CD4-positive, alpha-beta T cell treated with Interleukin-4 for 4 hours (primary cell): ENCODE data around the gene SYT17.

Experiments used
- DNase-seq: peaks from one replicate; pipeline ENCODE4 v3.0.0-alpha.2; 2020

The SYT17 gene

DNA sequence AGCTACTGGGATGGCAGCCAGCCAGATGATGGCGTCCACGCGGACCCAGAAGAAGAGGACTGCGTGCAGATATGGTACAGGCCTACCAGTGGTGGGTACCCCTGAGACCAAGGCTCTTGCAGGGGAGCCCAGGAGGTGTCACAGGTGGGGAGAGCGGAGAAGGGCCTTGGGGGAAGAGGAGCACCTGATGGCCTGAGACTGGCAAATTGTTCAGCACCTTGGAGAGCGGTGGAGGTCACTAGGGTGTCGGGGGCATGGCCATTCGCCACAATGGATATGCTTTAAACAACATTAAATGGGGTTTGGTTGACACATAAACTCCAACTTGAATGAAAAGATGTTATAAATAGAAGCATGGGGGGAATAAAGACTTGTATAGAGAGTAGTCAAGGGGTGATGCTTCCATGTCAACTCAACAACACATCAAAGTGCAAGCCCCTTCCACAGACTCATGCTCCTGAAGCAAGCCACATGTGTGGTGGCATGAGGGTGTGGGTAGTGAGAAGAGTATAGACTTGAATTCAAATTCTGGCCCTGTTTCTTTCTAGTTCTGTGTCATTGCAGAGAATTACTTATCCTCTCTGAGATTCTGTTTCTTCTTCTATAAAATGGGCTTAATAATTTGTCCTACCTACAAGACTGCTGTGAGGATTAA, 139.7 kb downstream of the SYT17 start:
- no peak for DNase-seq

DNA sequence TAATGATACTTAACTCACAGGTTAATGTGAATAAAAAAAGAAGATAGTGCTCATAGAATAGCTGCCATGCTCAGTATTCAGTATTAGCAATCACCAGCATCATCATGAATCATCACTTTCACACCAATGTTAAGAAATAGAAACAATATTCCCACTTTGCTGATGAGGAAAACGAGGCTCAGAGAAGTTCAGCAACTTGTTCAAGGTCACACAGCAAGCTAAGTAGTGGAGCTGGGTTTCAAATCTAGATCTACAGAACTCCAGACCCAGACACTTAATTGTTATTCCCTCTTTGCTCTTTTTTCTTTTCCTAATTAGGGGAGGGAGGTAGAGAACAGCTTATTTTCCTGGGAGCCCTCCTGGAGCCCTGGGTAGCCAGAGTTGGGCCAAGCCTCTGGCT, 140.4 kb downstream of the SYT17 start:
- no peak for DNase-seq

DNA sequence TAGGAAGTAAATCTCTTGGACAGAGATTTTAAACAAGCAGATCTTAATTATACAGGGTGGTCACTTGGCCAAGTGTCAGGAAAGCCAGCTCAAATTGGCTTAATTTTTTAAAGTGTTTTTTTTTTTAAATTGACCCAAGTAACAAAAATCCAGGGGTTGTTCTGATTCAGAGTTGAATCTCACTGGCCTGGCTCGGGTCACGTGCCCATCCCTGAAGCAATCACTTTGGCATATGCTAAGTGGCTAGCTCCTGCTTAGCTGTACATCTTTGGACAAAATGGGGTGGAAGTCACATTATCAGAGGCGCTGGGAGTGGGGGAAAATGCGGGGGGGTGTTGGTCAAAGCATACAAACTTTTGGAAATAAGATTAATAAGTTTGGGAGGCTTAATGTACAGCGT, 141.1 kb downstream of the SYT17 start:
- DNase-seq: no peak

DNA sequence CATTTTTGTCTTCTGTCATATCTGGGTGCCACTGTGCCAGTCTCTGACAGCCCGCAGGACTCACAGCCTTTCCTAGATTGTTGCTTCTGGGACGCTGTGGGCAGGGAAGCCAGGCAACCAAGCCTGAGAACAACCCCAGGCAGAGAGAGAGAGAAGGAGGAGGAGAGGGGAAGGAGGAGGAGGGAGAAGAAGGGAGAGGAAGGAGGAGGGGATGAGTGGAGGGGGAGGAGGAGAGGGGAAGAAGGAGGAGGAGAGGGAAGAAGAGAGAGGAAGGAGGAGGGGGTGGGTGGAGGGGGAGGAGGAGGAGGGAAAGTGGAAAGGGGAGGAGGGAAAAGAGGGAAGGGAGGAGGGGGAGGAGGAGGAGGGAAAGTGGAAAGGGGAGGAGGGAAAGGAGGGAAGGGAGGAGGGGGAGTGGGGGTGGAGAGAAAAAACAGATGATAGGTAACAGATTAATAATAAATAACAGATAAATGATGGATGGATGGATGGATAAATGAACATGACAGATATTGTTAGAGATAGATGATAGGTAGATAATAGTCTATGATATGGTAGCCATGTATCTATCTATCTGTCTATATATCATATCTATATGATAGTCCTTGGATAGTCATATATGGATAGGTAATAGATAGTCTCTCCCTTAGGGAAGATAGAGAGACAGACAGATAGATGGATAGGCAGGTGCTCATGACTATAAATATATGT, 146.8 kb downstream of the SYT17 start:
- DNase-seq: no peak

DNA sequence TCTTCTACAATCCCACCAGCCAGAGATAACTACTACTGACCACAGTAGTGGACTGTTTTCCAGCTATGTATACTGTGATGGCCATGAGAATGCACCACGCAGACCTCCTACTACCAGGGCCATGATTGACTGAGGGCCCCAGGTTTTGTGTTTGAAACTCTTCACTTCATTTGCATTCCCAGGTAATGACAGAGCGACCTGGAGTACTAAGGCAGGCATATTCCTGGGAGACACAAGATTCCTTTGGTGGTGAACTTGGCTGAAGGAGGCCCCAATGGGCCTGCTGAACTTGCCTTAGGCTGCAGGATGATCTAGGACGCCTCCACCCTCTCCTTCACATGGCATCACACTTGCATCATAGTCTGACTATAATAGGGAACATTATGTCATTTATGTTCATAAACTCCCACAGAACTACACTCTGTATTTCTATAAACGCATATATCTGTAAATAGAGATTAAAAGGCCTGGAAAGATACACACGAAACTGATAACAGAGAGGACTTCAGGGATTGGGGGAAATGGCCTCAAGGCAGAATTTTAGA, 147.9 kb downstream of the SYT17 start:
- DNase-seq: no peak

DNA sequence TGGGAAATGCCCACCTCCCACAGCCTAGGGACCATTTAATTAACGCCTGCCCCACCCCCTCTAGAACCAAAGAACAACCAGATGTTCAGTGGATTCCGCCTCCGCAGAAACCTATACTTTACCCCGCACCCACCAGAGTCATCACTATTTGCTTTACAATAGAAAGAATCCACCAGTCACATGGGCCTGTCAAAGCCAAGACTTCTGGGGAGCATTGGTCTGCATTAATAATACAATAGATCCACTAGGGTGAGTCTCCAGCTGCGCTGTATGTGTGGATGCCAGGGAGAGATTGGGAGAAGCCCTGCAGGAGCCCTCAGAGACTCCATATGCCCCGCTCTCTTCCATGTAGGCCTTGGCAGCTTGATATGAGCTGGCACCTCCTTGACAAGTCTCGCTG, 148.8 kb downstream of the SYT17 start:
- no peak for DNase-seq
